Endothelial cell of umbilical vein (primary cell): ENCODE results near the gene ENKD1.

Source experiments
- CTCF ChIP-seq, 2 donors: IDR thresholded peaks; 1 replicate in 1 of 2; 2 replicates in 1 of 2; pipeline ENCODE4 v1.5.1; 2011; ENCODE audit warnings: low read length in 2 of 2, mild to moderate bottlenecking in 2 of 2, moderate library complexity in 2 of 2, control low read depth in 1 of 2, inconsistent platforms in 1 of 2, low read depth in 1 of 2; ENCODE audit not compliant: insufficient read depth in 1 of 2; ENCODE audit errors: extremely low read depth in 1 of 2
- EZH2 ChIP-seq: IDR thresholded peaks from 2 replicates; pipeline ENCODE4 v1.6.1; 2012; ENCODE audit warnings: borderline replicate concordance, low read depth, mild to moderate bottlenecking, moderate library complexity, low read length, inconsistent platforms; ENCODE audit not compliant: severe bottlenecking
- FOS ChIP-seq: IDR thresholded peaks from 2 replicates; pipeline ENCODE4 v1.6.1; 2011; ENCODE audit warnings: mild to moderate bottlenecking, low read length, moderate library complexity, borderline replicate concordance; ENCODE audit not compliant: insufficient read depth
- MAX ChIP-seq: IDR thresholded peaks from 2 replicates; pipeline ENCODE4 v1.6.1; 2011; ENCODE audit not compliant: insufficient read depth, insufficient read length
- MYC ChIP-seq: IDR thresholded peaks from one replicate; pipeline ENCODE4 v1.6.1; 2011; ENCODE audit warnings: mild to moderate bottlenecking, low read depth, low read length
- POLR2A ChIP-seq: IDR thresholded peaks from 2 replicates; pipeline ENCODE4 v1.6.1; 2012; ENCODE audit warnings: low read depth, mild to moderate bottlenecking, control low read depth, low read length
- POLR2AphosphoS5 ChIP-seq: IDR thresholded peaks from 2 replicates; pipeline ENCODE4 v1.6.1; 2012; ENCODE audit warnings: low read depth, mild to moderate bottlenecking, control low read depth, low read length, moderate library complexity; ENCODE audit not compliant: insufficient read depth

- no peak for TF ChIP-seq MAX
- TF ChIP-seq POLR2A, result no peak
- TF ChIP-seq CTCF (IDR thresholded peaks at IDR 0.05; ENCODE audit: extremely low read depth in 1 of 2, insufficient read depth in 1 of 2, low read depth in 1 of 2, low read length in 2 of 2), result no peak
- no peak for TF ChIP-seq EZH2
- TF ChIP-seq MYC, result no peak
- TF ChIP-seq POLR2AphosphoS5, result no peak
- no peak for TF ChIP-seq FOS
Observed at GRCh38 chr16:67644038-67644437, 22.5 kb downstream of the ENKD1 start.
